Amniotic epithelial cell (primary cell): ENCODE results near the gene ZNF317.
"Not testable (repeated sequence)": the region's sequence is repeated elsewhere in the genome, so short reads cannot be mapped to it uniquely, and the experiment has no call there.

ENCODE experiments used
- DNase-seq: peaks from one replicate; pipeline ENCODE4 v3.0.0-alpha.2; 2010; ENCODE audit warnings: low read depth

Gene ZNF317

DNA sequence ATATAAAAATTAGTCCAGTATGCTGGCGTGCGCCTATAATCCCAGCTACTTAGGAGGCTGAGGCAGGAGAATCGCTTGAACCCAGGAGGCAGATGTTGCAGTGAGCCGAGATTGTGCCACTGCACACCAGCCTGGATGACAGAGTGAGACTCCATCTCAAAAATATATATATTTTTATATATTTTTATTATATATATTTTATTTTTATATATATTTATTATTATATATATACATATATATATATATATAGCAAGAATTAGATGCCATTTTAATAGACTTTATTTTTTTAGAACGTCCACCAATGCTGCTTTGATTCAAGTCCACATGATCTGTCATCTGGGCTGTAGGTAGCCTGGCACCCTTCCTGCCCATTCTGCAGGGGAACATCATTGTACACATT, 35.1 kb downstream of the ZNF317 start:
- no peak for DNase-seq

GRCh38 chr19:9178901-9179300, 38.7 kb downstream of the ZNF317 start, which contains the start of gene OR7D2:
OR7D2 (plus strand) TSS chr19:9178979; CDS start chr19:9185782, 6,803 bp downstream.
- DNase-seq: no peak

GRCh38 chr19:9183000-9183399, 42.8 kb downstream of the ZNF317 start:
- no peak for DNase-seq

DNA sequence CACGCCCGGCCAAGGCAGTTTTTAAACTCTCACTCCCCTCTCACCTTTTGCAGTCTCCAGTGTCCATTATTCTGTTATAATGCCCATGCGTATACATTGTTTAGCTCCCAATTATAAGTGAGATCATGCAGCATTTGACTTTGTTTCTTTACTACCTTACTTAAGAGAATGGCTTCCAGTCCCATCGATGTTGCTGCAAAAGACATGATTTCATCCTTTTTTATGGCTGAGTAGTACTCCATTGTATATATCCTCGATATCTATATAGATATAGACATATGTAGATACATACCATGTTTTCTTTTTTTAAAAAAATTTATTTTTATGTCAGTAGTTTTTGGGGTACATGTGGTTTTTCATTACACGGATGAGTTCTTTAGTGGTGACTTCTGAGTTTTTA, 47.0 kb downstream of the ZNF317 start:
- no peak for DNase-seq

DNA sequence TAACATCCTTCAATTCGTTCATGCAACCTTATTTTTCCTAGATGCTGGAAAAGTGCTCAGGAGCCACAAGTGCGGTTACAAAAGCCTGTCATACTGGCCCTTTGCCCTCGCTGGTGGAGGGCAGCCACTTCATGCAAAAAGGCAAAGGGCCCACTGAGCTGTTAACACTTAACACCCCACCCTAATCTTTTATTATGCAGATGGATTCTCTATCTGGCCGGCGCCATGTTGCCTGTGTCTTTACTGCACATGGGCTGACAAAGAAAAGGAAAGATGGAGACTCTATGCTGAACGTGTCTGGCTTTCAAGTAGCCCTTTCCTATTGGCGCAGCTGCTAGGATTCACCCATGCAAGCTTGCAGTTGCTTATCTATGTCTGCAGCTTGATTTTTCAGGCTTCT, 49.3 kb downstream of the ZNF317 start:
- DNase-seq: no peak

DNA sequence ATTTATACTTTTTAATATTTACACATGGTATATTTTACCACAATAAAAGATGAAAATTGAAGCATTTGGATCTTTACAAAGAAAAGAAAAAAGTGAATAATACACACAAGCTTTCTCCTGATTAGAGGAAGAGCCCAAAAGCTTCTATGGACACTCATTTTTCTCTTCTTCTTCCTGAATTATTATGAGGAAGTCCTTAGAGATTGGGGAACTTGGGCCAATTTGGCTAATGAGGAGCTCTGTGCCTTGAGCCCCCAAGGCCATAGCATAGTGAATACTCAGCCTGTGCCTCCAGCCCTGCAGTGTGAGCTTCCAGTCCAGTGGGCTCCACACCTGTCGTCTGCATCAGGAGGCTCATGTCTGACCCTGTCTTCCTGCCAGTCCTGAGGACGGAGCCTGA, 57.8 kb downstream of the ZNF317 start:
- DNase-seq: not testable (repeated sequence)

DNA sequence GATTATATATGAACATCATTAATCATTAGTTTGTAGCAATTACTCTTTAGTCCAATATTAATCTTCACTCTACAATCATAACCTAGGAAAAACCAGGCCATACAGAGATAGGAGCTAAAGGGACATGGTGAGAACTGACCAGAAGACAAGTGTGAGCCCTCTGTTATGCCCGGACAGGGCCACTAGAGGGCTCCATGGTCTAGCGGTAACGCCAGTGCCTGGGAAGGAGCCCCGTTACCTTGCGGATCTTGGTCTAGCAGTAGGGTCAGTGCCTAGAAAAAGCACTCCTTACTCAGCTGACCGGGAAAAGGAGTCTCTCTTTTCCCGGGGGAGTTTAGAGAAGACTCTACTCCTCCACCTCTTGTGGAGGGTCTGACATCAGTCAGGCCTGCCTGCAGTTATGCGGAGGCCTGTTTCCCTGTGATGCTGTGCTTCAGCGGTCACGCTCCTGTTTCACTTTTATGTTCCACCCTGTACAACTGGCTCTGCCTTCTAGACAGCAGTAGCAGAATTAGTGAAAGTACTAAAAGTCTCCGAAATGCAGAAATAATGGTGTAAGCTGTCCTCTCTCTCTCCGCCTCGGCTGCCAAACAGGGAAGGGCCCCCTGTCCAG, 65.4 kb downstream of the ZNF317 start:
- DNase-seq: peak; percentile 51
